Lower lobe of right lung (tissue), 2 donors: ENCODE results near the gene COPG1. TPM values are rescaled to one million over a fixed set of nuclear protein-coding genes. Genes with fewer than 3 reads are reported as not detected.

Experiments used
- ATAC-seq, 2 donors: fragments of 200-7000 bp; cut with Tn5 transposase; one replicate each; pipeline ENCODE4 v1.9.1; 2020 to 2022; ENCODE audit warnings: mild to moderate bottlenecking in 2 of 2, moderate library complexity in 2 of 2
- DNase-seq: peaks from one replicate; pipeline ENCODE4 v3.0.0-alpha.2; 2020
- H3K27ac ChIP-seq: fragments of 200-600 bp; one replicate; pipeline ENCODE4 v1.8.0; 2022
- H3K27me3 ChIP-seq: fragments of 200-600 bp; one replicate; pipeline ENCODE4 v1.8.0; 2022; ENCODE audit warnings: low read depth
- H3K36me3 ChIP-seq: fragments of 200-600 bp; one replicate; pipeline ENCODE4 v1.8.0; 2022; ENCODE audit warnings: mild to moderate bottlenecking
- H3K4me1 ChIP-seq: fragments of 200-600 bp; one replicate; pipeline ENCODE4 v1.8.0; 2022
- H3K4me3 ChIP-seq: fragments of 200-600 bp; one replicate; pipeline ENCODE4 v1.8.0; 2022; ENCODE audit warnings: mild to moderate bottlenecking
- H3K9me3 ChIP-seq: fragments of 200-600 bp; one replicate; pipeline ENCODE4 v1.8.0; 2022
- intact Hi-C: fragments of 100-400 bp; cut with DNase I; formaldehyde crosslinking; loops from one replicate; pipeline ENCODE4 v1.11.0; 2022
- total RNA-seq: library from RNA; stranded (reverse); fragmentation: NEBNext Ultra II Directional; extraction: Animal tissue kit (Norgen Biotek cat#: 25700); gene quantifications from one replicate; pipeline ENCODE4 v1.2.1, GENCODE V29; 2021
- TF ChIP-seq, protein P1 (sequence below): fragments of 200-600 bp; IDR thresholded peaks from one replicate; pipeline ENCODE4 v1.8.0; 2022; ENCODE audit warnings: antibody characterized with exemption, mild to moderate bottlenecking
- donor health status: DM: no; HTN: yes; CAD: no; lungs with severe emphysema.

The COPG1 gene
- total RNA-seq, 1 donor from 2014 or later, result 150 TPM

- H3K36me3 ChIP-seq, result peaks cover 68% of the 10 kb centered on the region
- DNase-seq, result no peak
- ATAC-seq, result no peak
- H3K27ac ChIP-seq, result no peak overlapping the region
- no peaks in the 10 kb centered on the region for H3K27me3 ChIP-seq
- intact Hi-C loops, result no loop called here
- H3K9me3 ChIP-seq, result no peaks in the 10 kb centered on the region
- peaks cover 29% of the 10 kb centered on the region for H3K4me1 ChIP-seq
- no peak overlapping the region for H3K4me3 ChIP-seq
- TF ChIP-seq, protein P1, sequence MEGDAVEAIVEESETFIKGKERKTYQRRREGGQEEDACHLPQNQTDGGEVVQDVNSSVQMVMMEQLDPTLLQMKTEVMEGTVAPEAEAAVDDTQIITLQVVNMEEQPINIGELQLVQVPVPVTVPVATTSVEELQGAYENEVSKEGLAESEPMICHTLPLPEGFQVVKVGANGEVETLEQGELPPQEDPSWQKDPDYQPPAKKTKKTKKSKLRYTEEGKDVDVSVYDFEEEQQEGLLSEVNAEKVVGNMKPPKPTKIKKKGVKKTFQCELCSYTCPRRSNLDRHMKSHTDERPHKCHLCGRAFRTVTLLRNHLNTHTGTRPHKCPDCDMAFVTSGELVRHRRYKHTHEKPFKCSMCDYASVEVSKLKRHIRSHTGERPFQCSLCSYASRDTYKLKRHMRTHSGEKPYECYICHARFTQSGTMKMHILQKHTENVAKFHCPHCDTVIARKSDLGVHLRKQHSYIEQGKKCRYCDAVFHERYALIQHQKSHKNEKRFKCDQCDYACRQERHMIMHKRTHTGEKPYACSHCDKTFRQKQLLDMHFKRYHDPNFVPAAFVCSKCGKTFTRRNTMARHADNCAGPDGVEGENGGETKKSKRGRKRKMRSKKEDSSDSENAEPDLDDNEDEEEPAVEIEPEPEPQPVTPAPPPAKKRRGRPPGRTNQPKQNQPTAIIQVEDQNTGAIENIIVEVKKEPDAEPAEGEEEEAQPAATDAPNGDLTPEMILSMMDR, result no peak
These were observed 27.0 kb downstream of the COPG1 start for GRCh38 chr3:129276385-129276784.

DNA sequence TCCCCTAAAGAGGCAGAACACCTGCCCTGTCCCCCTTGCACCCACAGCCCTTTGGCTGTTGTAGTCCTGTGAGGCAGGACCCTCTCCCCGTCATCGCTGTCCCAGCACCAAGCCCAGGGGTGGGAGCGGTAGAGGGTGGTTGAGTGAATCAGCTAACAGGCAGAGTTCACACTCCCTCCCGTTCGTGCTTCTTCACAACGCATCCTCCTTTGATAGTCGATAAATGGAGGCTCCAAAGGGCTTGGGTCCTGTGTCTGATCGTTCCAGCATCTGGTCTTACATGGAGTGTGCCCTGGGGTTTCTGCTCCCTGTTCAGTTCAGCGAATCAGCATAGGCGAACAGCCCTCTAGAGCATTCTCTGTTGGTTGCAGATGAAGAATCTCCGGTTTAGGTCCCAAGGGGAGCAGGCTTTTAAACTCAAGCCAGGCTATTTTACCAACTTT is 28.4 kb downstream of the COPG1 start:
- H3K4me1 ChIP-seq, result peaks cover 31% of the 10 kb centered on the region
- ATAC-seq (no peak), DNase-seq (no peak)
- intact Hi-C loops, result no loop called here
- H3K27ac ChIP-seq, result peak overlapping the region; percentile 94
- H3K27me3 ChIP-seq, result no peaks in the 10 kb centered on the region
- TF ChIP-seq, protein P1, result no peak
- peak overlapping the region; percentile 73 for H3K4me3 ChIP-seq
- no peaks in the 10 kb centered on the region for H3K9me3 ChIP-seq
- peaks cover 53% of the 10 kb centered on the region for H3K36me3 ChIP-seq

DNA sequence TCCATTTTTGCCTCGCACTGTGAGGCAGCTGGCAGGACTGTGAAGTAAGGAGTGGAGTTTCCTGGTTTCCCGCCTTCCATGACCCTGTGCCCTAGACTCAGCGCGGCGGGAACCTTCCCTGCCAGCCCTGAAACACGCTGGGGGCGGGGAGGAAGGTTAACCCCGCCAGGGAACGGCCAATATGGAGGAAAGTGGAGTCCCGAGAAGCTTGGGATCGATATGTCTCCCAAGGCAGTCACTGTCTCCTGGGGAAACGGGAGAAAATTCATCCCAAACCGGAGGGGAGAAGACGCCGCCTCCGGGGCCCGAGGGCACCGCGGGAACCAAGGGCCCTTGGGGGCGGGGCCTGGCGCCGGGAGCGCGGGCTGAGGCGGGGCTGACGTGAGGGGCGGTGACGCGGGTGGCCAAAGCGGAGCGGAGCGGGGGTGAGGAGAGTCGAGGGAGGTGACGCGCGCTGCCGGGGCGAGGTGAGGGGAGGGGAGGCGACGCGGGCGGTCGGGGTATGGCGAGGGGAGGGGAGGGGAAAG is 29.1 kb downstream of the COPG1 start, which contains the start of gene HMCES:
TSS of gene HMCES (plus strand) at position 432 of the 527 bp plus-strand sequence. CDS start 863 bp downstream, outside the sequence.
- TF ChIP-seq, protein P1, result no peak
- ATAC-seq (peak; percentile 98 to 99), DNase-seq (peak; percentile 95)
- Histone ChIP-seq H3K36me3 (peaks cover 52% of the 10 kb centered on the region), H3K27me3 (no peaks in the 10 kb centered on the region), H3K27ac (peak within 1 kb of the TSS; percentile 94), H3K4me3 (peak within 1 kb of the TSS; percentile 73), H3K4me1 (peaks cover 31% of the 10 kb centered on the region), H3K9me3 (no peaks in the 10 kb centered on the region)
- intact Hi-C loops, result no loop called here

DNA sequence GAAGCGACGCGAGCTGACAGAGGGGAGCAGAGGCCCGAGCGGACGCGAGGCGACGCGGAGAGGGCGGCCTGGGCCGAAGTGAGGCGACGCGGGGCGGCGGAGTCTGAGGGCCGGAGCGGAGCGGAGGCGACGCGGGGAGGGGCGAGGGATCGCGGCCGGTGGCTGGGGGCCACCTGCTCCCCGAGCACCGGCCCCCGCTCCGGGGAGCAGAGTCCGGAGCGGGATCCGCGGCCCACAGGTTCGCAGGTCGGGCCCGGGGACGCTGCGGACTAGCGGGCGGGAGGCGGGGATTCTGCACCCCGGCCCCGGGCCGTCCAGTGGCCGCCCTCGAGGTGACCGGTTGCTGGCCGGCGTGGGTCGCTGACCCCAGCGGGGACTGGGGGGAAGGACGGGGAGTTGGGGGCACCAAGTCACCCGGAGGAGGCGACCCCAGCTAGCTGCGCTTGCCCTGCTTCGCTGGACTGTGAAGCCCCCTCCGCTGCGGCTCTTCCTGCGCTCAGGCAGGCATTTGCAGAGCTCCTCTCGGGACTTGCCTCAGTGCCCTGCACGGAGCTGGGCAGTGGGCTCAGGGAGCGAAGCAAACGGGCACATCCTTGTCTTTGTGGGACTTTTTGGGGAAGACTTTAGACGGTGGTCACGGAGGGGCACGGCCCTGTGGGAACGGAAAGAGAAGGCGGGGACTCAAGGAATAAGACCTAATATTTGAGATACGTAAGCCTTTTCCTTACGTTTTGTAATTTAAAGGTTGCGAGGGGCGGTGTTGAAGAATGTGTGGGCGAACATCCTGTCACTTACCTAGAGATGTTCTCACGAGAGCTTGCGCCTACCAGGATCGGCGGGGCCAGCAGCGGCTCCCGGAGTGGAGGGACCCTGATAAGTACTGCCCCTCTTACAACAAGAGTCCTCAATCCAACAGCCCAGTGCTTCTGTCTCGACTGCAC is 29.8 kb downstream of the COPG1 start:
- TF ChIP-seq, protein P1, result no peak
- H3K27ac ChIP-seq, result peak overlapping the region; percentile 94
- H3K36me3 ChIP-seq, result peaks cover 48% of the 10 kb centered on the region
- DNase-seq, result peak; percentile 62
- peak overlapping the region; percentile 73 for H3K4me3 ChIP-seq
- ATAC-seq, result peak; percentile 69 to 77
- intact Hi-C loops, result no loop called here
- H3K27me3 ChIP-seq, result no peaks in the 10 kb centered on the region
- no peaks in the 10 kb centered on the region for H3K9me3 ChIP-seq
- peaks cover 31% of the 10 kb centered on the region for H3K4me1 ChIP-seq

GRCh38 chr3:129280183-129280582 is 30.8 kb downstream of the COPG1 start:
- peak overlapping the region; percentile 94 for H3K27ac ChIP-seq

More at GRCh38 chr3:129280183-129280582, 30.8 kb downstream of the COPG1 start:
- no peak for DNase-seq
- H3K9me3 ChIP-seq, result no peaks in the 10 kb centered on the region
- intact Hi-C loops, result no loop called here
- peaks cover 31% of the 10 kb centered on the region for H3K4me1 ChIP-seq
- peak overlapping the region; percentile 73 for H3K4me3 ChIP-seq
- peaks cover 39% of the 10 kb centered on the region for H3K36me3 ChIP-seq
- H3K27me3 ChIP-seq, result no peaks in the 10 kb centered on the region
- no peak for ATAC-seq
- TF ChIP-seq, protein P1, result no peak
